SK-N-SH (cell line): Measurements from ENCODE around the gene DACT2. TPM values are rescaled to one million over a fixed set of nuclear protein-coding genes. Genes with fewer than 3 reads are reported as not detected.

Experiments
- CTCF ChIA-PET: fragments of 300-600, 350-600 bp; formaldehyde crosslinking; extraction: SDS; loops from one replicate; lab custom pipeline; 2021; lab: Yijun Ruan, JAX
- POLR2A ChIA-PET: fragments of 350-600 bp; sonication (Branson Sonifier 250); formaldehyde crosslinking; extraction: SDS; loops from one replicate; lab custom pipeline; 2020; ENCODE audit warnings: antibody characterized with exemption, inconsistent platforms; lab: Yijun Ruan, JAX
- DNase-seq: peaks from one replicate; pipeline ENCODE4 v3.0.0; 2012
- H2AFZ ChIP-seq: fragments of 200-600 bp; sonication (generic); 2 replicates; pipeline ENCODE4 v1.8.1; 2016; ENCODE audit warnings: antibody characterized with exemption, mild to moderate bottlenecking, low read depth
- H3F3A ChIP-seq: fragments of 200-600 bp; sonication (generic); replicated peaks from 2 replicates; pipeline ENCODE3; 2016; ENCODE audit warnings: antibody characterized with exemption, mild to moderate bottlenecking; ENCODE audit not compliant: insufficient read depth
- H3K27ac ChIP-seq, 2 experiments: fragments of 200-500 bp in 1 of 2; fragments of 200-600 bp in 1 of 2; sonication (Bioruptor generic) in 1 of 2; sonication (generic), shearing (Covaris generic) in 1 of 2; 2 replicates each; pipeline versions ENCODE4 v1.5.1 to v1.6.1; 2014 to 2016; ENCODE audit warnings: low read depth in 2 of 2, inconsistent platforms in 1 of 2, low read length in 1 of 2, mild to moderate bottlenecking in 1 of 2, mixed read lengths in 1 of 2
- H3K27me3 ChIP-seq: fragments of 200-600 bp; sonication (generic), shearing (Covaris generic); 2 replicates; pipeline ENCODE4 v1.6.1; 2016; ENCODE audit warnings: mixed run types; ENCODE audit not compliant: insufficient read depth
- H3K36me3 ChIP-seq, 2 experiments: fragments of 200-500 bp in 1 of 2; fragments of 200-600 bp in 1 of 2; sonication (Bioruptor generic) in 1 of 2; sonication (generic) in 1 of 2; replicated peaks in 1 of 2; 2 replicates each; pipeline versions ENCODE3 to v1.5.1; 2014 to 2016; ENCODE audit warnings: low read length in 1 of 2, mild to moderate bottlenecking in 1 of 2; ENCODE audit not compliant: insufficient read depth in 2 of 2, control insufficient read depth in 1 of 2
- H3K4me1 ChIP-seq, 2 experiments: fragments of 200-500 bp in 1 of 2; fragments of 200-600 bp in 1 of 2; sonication (Bioruptor generic) in 1 of 2; sonication (generic), shearing (Covaris generic) in 1 of 2; 2 replicates each; pipeline versions ENCODE4 v1.5.1 to v1.6.1; 2014 to 2016; ENCODE audit warnings: low read depth in 1 of 2, low read length in 1 of 2, mixed run types in 1 of 2; ENCODE audit not compliant: insufficient read depth in 2 of 2, control insufficient read depth in 1 of 2
- H3K4me2 ChIP-seq: fragments of 200-600 bp; sonication (generic), shearing (Covaris generic); 2 replicates; pipeline ENCODE4 v1.6.1; 2017; ENCODE audit warnings: mixed run types
- H3K4me3 ChIP-seq, 2 experiments: fragments of 200-500 bp in 1 of 2; fragments of 200-600 bp in 1 of 2; sonication (Bioruptor generic) in 1 of 2; sonication (generic), shearing (Covaris generic) in 1 of 2; 2 replicates each; pipeline versions ENCODE4 v1.5.1 to v1.8.1; 2014 to 2016; ENCODE audit warnings: low read depth in 2 of 2, inconsistent platforms in 1 of 2, low read length in 1 of 2, mild to moderate bottlenecking in 1 of 2, mixed read lengths in 1 of 2, moderate library complexity in 1 of 2
- H3K79me2 ChIP-seq: fragments of 200-600 bp; sonication (generic); 2 replicates; pipeline ENCODE4 v1.8.1; 2017; ENCODE audit warnings: mild to moderate bottlenecking; ENCODE audit not compliant: insufficient read depth
- H3K9ac ChIP-seq: fragments of 200-600 bp; sonication (generic); 2 replicates; pipeline ENCODE4 v1.6.1; 2017; ENCODE audit warnings: mixed run types
- H3K9me2 ChIP-seq: fragments of 200-600 bp; sonication (generic); 2 replicates; pipeline ENCODE4 v1.6.1; 2017; ENCODE audit warnings: mixed run types
- H3K9me3 ChIP-seq: fragments of 200-600 bp; sonication (generic); 2 replicates; pipeline ENCODE4 v1.6.1; 2017; ENCODE audit warnings: mixed run types, mild to moderate bottlenecking, moderate library complexity
- H4K20me1 ChIP-seq: fragments of 200-600 bp; sonication (generic); 2 replicates; pipeline ENCODE4 v1.6.1; 2017; ENCODE audit warnings: mild to moderate bottlenecking, mixed run types; ENCODE audit not compliant: insufficient read depth
- CHD2 ChIP-seq: fragments of 150-350 bp; IDR thresholded peaks from 2 replicates; pipeline ENCODE4 v1.6.1; 2018; ENCODE audit warnings: low read length; ENCODE audit not compliant: partially characterized antibody
- ELF1 ChIP-seq: IDR thresholded peaks from 2 replicates; pipeline ENCODE4 v1.4.0; 2012
- FOSL2 ChIP-seq: IDR thresholded peaks from 2 replicates; pipeline ENCODE4 v1.4.0; 2012; ENCODE audit warnings: low read depth, mild to moderate bottlenecking, moderate library complexity, borderline replicate concordance
- FOXJ3 ChIP-seq: sonication (generic); formaldehyde crosslinking; IDR thresholded peaks from 2 replicates; pipeline ENCODE4 v1.5.1; 2020; ENCODE audit warnings: mild to moderate bottlenecking, missing genetic modification reagents
- FOXM1 ChIP-seq: IDR thresholded peaks from 2 replicates; pipeline ENCODE4 v1.4.0; 2012; ENCODE audit warnings: low read depth, mild to moderate bottlenecking
- MXI1 ChIP-seq: IDR thresholded peaks from 2 replicates; pipeline ENCODE4 v1.6.1; 2012; ENCODE audit warnings: mild to moderate bottlenecking, low read depth, low read length, improper control_type of control experiment
- POLR2AphosphoS5 ChIP-seq: IDR thresholded peaks from 2 replicates; pipeline ENCODE4 v1.6.1; 2012; ENCODE audit warnings: low read depth, low read length
- RAD21 ChIP-seq: IDR thresholded peaks from 2 replicates; pipeline ENCODE4 v1.6.1; 2012; ENCODE audit warnings: mild to moderate bottlenecking, low read length
- RCOR1 ChIP-seq: fragments of 150-350 bp; IDR thresholded peaks from 2 replicates; pipeline ENCODE4 v1.6.1; 2017; ENCODE audit warnings: antibody characterized with exemption, low read length
- RFX5 ChIP-seq: IDR thresholded peaks from 2 replicates; pipeline ENCODE4 v1.6.1; 2012; ENCODE audit warnings: mild to moderate bottlenecking, improper control_type of control experiment, low read length
- SIN3A ChIP-seq: IDR thresholded peaks from 2 replicates; pipeline ENCODE4 v1.6.1; 2012; ENCODE audit warnings: low read depth, mild to moderate bottlenecking, low read length, moderate library complexity, borderline replicate concordance
- SMC3 ChIP-seq: IDR thresholded peaks from 2 replicates; pipeline ENCODE4 v1.6.1; 2012; ENCODE audit warnings: low read depth, low read length, improper control_type of control experiment
- TAF1 ChIP-seq: IDR thresholded peaks from 2 replicates; pipeline ENCODE4 v1.6.1; 2012; ENCODE audit warnings: low read depth, mild to moderate bottlenecking, low read length, moderate library complexity, borderline replicate concordance
- TEAD4 ChIP-seq: IDR thresholded peaks from 2 replicates; pipeline ENCODE4 v1.4.0; 2012; ENCODE audit warnings: mild to moderate bottlenecking, borderline replicate concordance; ENCODE audit not compliant: insufficient read depth
- YY1 ChIP-seq: IDR thresholded peaks from 2 replicates; pipeline ENCODE4 v1.4.0; 2012; ENCODE audit warnings: low read depth, mild to moderate bottlenecking
- WGBS: methylation state at CpG from one replicate; pipeline ENCODE4 v1.1.6; 2017; ENCODE audit warnings: low lambda C conversion rate; 5-methylcytosine and 5-hydroxymethylcytosine counted together
- polyA plus RNA-seq, 3 experiments: library from polyadenylated mRNA; depleted of rRNA; stranded (reverse); fragments of >200 nt; gene quantifications; 2 replicates each; pipeline ENCODE4 v1.2.3, GENCODE V29; 2012
- TF ChIP-seq, protein P1 (sequence below): fragments of 150-350 bp; IDR thresholded peaks from 2 replicates; pipeline ENCODE4 v1.6.1; 2016; ENCODE audit warnings: mild to moderate bottlenecking, low read depth, low read length
- TF ChIP-seq, protein P2 (sequence below): IDR thresholded peaks from 2 replicates; pipeline ENCODE4 v1.4.0; 2012; ENCODE audit warnings: low read depth
- TF ChIP-seq, protein P3 (sequence below): IDR thresholded peaks from 2 replicates; pipeline ENCODE4 v1.6.1; 2012; ENCODE audit warnings: mild to moderate bottlenecking, low read depth, low read length, moderate library complexity
- TF ChIP-seq, protein P4 (sequence below): fragments of 150-350 bp; IDR thresholded peaks from 2 replicates; pipeline ENCODE4 v1.6.1; 2017; ENCODE audit warnings: antibody characterized with exemption, low read length, low read depth, borderline replicate concordance
- TF ChIP-seq, protein P5 (sequence below): IDR thresholded peaks from 2 replicates; pipeline ENCODE4 v1.4.0; 2012; ENCODE audit warnings: low read depth, borderline replicate concordance

The DACT2 gene
- polyA plus RNA-seq, 1 of the 3 experiments (the other 2 are of a cell fraction): not detected

DNA sequence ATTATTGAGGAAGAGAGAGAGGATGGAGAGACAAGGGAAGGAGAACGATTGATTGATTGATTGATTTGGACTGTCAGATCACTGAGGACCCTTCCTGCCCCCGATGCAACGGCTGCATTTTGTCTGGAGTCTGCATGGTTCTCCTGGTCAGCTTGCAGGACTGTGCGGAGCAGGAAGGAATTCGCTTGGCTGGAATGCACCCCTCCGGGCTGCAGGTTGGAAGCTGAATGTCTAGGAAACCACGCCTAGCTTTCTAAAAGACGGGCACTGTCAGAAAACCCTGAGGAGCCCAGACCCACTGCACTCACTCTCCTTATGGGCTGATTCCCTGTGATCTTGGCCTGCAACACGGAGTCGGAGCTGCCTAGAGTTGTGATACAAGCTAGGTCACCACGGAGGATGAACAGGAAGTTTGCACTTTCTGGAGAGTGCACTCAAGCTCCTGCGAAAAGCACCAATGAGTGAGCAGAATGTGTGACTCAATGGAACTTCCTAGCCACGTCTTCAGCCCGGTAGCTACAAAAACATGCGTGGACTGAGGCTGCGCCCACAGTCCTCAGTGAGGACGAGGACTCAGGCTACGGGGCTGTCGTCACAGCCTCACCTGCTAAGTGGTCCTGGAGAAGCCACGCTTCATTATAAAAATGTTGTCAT, 14.4 kb downstream of the DACT2 start:
- H3K9me3 ChIP-seq: no peaks in the 10 kb centered on the region
- H3K9me2 ChIP-seq: no peaks in the 10 kb centered on the region
- WGBS: 62% methylated on average over 19 of the region's 20 CpGs
- H3K4me1 ChIP-seq: peaks cover 0 to 9% of the 10 kb centered on the region in 2 experiments; a peak in 2 of 4 replicates
- no peaks in the 10 kb centered on the region for H3K36me3 ChIP-seq
- no peaks in the 10 kb centered on the region for H3K79me2 ChIP-seq
- TF ChIP-seq, protein P1, sequence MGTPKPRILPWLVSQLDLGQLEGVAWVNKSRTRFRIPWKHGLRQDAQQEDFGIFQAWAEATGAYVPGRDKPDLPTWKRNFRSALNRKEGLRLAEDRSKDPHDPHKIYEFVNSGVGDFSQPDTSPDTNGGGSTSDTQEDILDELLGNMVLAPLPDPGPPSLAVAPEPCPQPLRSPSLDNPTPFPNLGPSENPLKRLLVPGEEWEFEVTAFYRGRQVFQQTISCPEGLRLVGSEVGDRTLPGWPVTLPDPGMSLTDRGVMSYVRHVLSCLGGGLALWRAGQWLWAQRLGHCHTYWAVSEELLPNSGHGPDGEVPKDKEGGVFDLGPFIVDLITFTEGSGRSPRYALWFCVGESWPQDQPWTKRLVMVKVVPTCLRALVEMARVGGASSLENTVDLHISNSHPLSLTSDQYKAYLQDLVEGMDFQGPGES: no peak
- TF ChIP-seq SMC3 (no peak), YY1 (no peak), CHD2 (no peak), TAF1 (no peak), RFX5 (no peak), RAD21 (no peak), SIN3A (no peak)
- TF ChIP-seq, protein P2, sequence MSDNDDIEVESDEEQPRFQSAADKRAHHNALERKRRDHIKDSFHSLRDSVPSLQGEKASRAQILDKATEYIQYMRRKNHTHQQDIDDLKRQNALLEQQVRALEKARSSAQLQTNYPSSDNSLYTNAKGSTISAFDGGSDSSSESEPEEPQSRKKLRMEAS: no peak
- TF ChIP-seq, all 33 proteins: peak for 0
- DNase-seq: no peak
- Histone ChIP-seq H3K27ac (no peak overlapping the region), H3K4me3 (no peak overlapping the region), H3K9ac (no peak overlapping the region), H2AFZ (no peak overlapping the region), H3K27me3 (no peaks in the 10 kb centered on the region), H3F3A (no peaks in the 10 kb centered on the region), H4K20me1 (no peaks in the 10 kb centered on the region), H3K4me2 (no peak overlapping the region)
- ChIA-PET POLR2A (no interaction called here), CTCF (interaction anchor here (0.8 to 1.4 kb wide), 2 partner anchors 20 to 50 kb away, joined by 3 to 4 read pairs; no protein-coding TSS in a partner anchor)

DNA sequence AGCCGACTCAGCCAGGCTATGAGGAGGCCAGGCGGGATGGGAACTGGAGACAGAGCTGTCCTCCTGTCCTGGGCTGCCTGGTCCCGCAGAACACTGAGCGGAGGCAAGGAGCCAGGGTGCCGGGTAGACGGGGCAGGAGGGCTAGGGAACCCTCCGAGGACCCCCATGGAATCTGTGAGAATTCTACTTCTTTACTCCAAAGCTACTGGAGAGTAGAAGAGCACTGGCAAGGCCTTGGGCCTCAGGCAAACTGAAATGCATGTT, 14.9 kb downstream of the DACT2 start:
- peaks cover 0 to 12% of the 10 kb centered on the region in 2 experiments; a peak in 2 of 4 replicates for H3K4me1 ChIP-seq
- no peak for DNase-seq
- H3K9me3 ChIP-seq: no peaks in the 10 kb centered on the region
- no peaks in the 10 kb centered on the region for H3K27me3 ChIP-seq
- H3K4me2 ChIP-seq: no peak overlapping the region
- WGBS: 26% methylated on average over 5 of the region's 7 CpGs
- H3K36me3 ChIP-seq: no peaks in the 10 kb centered on the region
- H3K27ac ChIP-seq: no peak overlapping the region
- TF ChIP-seq, protein P2: no peak
- TF ChIP-seq RCOR1: no peak
- TF ChIP-seq FOXJ3 (CRISPR knock-in tag): no peak
- TF ChIP-seq SIN3A: no peak
- no peak for TF ChIP-seq MXI1
- TF ChIP-seq POLR2AphosphoS5: no peak
- TF ChIP-seq, protein P3, sequence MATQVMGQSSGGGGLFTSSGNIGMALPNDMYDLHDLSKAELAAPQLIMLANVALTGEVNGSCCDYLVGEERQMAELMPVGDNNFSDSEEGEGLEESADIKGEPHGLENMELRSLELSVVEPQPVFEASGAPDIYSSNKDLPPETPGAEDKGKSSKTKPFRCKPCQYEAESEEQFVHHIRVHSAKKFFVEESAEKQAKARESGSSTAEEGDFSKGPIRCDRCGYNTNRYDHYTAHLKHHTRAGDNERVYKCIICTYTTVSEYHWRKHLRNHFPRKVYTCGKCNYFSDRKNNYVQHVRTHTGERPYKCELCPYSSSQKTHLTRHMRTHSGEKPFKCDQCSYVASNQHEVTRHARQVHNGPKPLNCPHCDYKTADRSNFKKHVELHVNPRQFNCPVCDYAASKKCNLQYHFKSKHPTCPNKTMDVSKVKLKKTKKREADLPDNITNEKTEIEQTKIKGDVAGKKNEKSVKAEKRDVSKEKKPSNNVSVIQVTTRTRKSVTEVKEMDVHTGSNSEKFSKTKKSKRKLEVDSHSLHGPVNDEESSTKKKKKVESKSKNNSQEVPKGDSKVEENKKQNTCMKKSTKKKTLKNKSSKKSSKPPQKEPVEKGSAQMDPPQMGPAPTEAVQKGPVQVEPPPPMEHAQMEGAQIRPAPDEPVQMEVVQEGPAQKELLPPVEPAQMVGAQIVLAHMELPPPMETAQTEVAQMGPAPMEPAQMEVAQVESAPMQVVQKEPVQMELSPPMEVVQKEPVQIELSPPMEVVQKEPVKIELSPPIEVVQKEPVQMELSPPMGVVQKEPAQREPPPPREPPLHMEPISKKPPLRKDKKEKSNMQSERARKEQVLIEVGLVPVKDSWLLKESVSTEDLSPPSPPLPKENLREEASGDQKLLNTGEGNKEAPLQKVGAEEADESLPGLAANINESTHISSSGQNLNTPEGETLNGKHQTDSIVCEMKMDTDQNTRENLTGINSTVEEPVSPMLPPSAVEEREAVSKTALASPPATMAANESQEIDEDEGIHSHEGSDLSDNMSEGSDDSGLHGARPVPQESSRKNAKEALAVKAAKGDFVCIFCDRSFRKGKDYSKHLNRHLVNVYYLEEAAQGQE: no peak
- TF ChIP-seq, protein P4, sequence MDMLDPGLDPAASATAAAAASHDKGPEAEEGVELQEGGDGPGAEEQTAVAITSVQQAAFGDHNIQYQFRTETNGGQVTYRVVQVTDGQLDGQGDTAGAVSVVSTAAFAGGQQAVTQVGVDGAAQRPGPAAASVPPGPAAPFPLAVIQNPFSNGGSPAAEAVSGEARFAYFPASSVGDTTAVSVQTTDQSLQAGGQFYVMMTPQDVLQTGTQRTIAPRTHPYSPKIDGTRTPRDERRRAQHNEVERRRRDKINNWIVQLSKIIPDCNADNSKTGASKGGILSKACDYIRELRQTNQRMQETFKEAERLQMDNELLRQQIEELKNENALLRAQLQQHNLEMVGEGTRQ: no peak
- no peak for TF ChIP-seq ELF1
- TF ChIP-seq TEAD4: no peak
- TF ChIP-seq FOSL2: no peak
- TF ChIP-seq FOXM1: no peak
- TF ChIP-seq, protein P5, sequence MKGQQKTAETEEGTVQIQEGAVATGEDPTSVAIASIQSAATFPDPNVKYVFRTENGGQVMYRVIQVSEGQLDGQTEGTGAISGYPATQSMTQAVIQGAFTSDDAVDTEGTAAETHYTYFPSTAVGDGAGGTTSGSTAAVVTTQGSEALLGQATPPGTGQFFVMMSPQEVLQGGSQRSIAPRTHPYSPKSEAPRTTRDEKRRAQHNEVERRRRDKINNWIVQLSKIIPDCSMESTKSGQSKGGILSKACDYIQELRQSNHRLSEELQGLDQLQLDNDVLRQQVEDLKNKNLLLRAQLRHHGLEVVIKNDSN: no peak
- no peak for TF ChIP-seq CHD2
- no peak for TF ChIP-seq TAF1
- no peaks in the 10 kb centered on the region for H4K20me1 ChIP-seq
- H3K79me2 ChIP-seq: no peaks in the 10 kb centered on the region
- no peaks in the 10 kb centered on the region for H3K9me2 ChIP-seq
- no peak overlapping the region for H3K9ac ChIP-seq
- no peak overlapping the region for H3K4me3 ChIP-seq
- no peaks in the 10 kb centered on the region for H3F3A ChIP-seq
- POLR2A ChIA-PET: no interaction called here
- no peak overlapping the region for H2AFZ ChIP-seq
- CTCF ChIA-PET: interaction anchor here (0.8 kb wide), 1 partner anchor 50 kb away, joined by 3 read pairs; no protein-coding TSS in a partner anchor
